MCF 10A (cell line): ENCODE measurements around the gene RASSF8. TPM values are rescaled to one million over a fixed set of nuclear protein-coding genes. Genes with fewer than 3 reads are reported as not detected.

Experiments
- BruUV-seq: library from RNA; stranded (reverse); fragments of 400-500 nt; replicated peaks from 2 replicates; lab custom pipeline; 2021; lab: Mats Ljungman, UMichigan
- CTCF ChIA-PET: fragments of 300-600 bp; sonication (Branson Sonifier 250); formaldehyde crosslinking; extraction: SDS; loops from one replicate; lab custom pipeline; 2021; ENCODE audit warnings: antibody characterized with exemption, inconsistent platforms; lab: Yijun Ruan, JAX
- POLR2A ChIA-PET: fragments of 300-600, 350-650 bp; sonication (Branson Sonifier 250); formaldehyde crosslinking; extraction: SDS; loops from one replicate; lab custom pipeline; 2020; ENCODE audit warnings: antibody characterized with exemption, inconsistent platforms; lab: Yijun Ruan, JAX
- DNase-seq: peaks from one replicate; pipeline ENCODE4 v3.0.0-alpha.2; 2018; ENCODE audit not compliant: unreplicated experiment
- H3K27ac Mint-ChIP-seq: one replicate; pipeline ENCODE4 v1.8.0; 2022; ENCODE audit warnings: mild to moderate bottlenecking, low read depth, mixed read lengths; ENCODE audit not compliant: unreplicated experiment
- H3K27me3 Mint-ChIP-seq: one replicate; pipeline ENCODE4 v1.8.0; 2022; ENCODE audit warnings: mixed read lengths; ENCODE audit not compliant: insufficient read depth, unreplicated experiment
- H3K36me3 Mint-ChIP-seq: one replicate; pipeline ENCODE4 v1.8.0; 2022; ENCODE audit warnings: mild to moderate bottlenecking, moderate library complexity, mixed read lengths; ENCODE audit not compliant: insufficient read depth, unreplicated experiment
- H3K4me1 Mint-ChIP-seq: one replicate; pipeline ENCODE4 v1.8.0; 2022; ENCODE audit warnings: mixed read lengths; ENCODE audit not compliant: insufficient read depth, unreplicated experiment
- H3K4me3 Mint-ChIP-seq: one replicate; pipeline ENCODE4 v1.8.0; 2022; ENCODE audit warnings: mild to moderate bottlenecking, moderate library complexity, mixed read lengths; ENCODE audit not compliant: unreplicated experiment
- H3K9me3 Mint-ChIP-seq: one replicate; pipeline ENCODE4 v1.8.0; 2022; ENCODE audit warnings: mixed read lengths; ENCODE audit not compliant: unreplicated experiment
- CTCF ChIP-seq: fragments of 200-600 bp; IDR thresholded peaks from one replicate; pipeline ENCODE4 v1.8.0; 2022; ENCODE audit warnings: antibody characterized with exemption, mild to moderate bottlenecking; ENCODE audit not compliant: unreplicated experiment
- intact Hi-C: fragments of 100-400 bp; cut with micrococcal nuclease; formaldehyde crosslinking; loops from 2 replicates; pipeline ENCODE4 v1.14.1; 2022
- total RNA-seq: library from RNA; stranded (reverse); gene quantifications from 2 replicates; pipeline ENCODE4 v1.2.3, GENCODE V29; 2022

RASSF8 gene
- total RNA-seq, 1 experiment from 2014 or later, result 52.9 TPM

DNA sequence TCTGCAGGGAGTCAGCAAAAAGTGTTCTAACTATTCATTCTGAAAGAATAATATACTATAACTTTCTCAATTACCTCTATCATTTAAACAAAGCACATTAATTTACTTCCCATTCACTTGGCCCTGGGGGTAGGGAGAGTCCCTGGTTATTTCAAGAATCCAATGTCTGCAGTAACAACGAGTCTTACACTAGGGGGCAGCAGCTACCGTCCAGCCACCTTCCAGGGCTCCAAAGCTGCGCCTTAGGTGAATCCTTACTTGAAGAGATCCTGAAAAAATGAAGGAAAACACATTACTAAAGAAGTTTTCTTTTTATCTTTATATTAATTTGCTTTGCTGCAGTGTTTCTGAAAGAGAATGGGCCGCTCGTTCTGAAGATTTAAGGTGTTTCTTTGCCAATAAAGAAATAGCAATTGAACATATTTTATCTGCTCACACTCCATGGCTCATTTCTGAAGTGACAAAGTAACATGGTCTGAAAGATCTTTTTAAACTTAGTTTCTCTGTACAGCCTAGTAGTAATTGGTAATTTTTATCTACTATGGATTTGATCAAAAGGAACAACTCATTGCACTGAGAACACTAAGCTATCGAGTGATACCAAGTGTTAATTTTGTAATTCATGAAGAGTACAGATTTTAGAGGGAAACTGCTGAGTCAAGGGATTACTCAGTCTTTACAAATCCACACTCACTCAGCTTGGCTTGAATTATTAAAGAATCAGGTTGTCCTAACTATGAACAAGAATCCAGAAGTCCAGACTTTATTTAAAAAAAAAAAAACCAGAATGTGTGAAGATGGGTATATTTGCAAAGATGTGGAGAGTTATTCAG, 138.8 kb downstream of the RASSF8 start:
- Mint-ChIP-seq H3K4me3 (no peak overlapping the region), H3K4me1 (peaks cover 7% of the 10 kb centered on the region)
- CTCF ChIA-PET, result interaction anchor here (0.6 to 1.9 kb wide), 19 partner anchors 9 to 788 kb away, joined by 3 to 14 read pairs (median 4); no protein-coding TSS in a partner anchor

DNA sequence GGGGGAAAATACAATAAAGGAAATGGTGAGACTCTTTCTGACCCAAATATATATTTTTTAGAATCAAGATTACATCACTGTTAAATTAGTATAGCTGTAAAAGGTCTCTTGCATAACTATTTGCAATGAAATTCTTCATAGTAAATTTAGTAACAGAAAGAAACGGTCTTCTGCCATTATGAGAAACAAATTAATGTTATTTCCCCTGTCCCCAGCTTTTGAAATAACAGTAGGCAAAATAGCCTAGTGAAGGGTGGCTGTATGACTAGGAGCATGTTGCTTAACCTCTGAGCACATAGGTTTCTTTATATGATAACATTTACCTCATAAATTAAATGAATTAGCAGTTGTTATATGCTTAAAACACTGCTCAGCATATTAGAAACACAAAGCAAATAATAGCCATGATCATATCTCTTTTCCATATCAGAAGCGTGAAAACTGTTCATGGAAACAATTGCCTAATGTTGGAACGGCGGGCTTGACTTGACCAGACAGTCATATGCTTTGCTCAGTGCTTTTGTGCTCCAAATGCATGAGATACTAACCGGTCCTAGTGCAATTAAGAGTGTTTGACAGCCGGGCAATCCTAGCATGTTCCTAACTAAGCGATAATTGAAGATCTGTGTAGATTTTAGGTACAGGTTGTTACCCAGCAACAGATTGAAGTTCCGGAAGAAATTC, 142.3 kb downstream of the RASSF8 start:
- CTCF ChIA-PET, result interaction anchor here (0.8 to 1.2 kb wide), 5 partner anchors 12 to 551 kb away, joined by 3 to 4 read pairs (median 3); no protein-coding TSS in a partner anchor
- intact Hi-C loops, result no loop called here
- no peak for DNase-seq
- BruUV-seq, result no TSS peak
- Mint-ChIP-seq H3K9me3 (no peaks in the 10 kb centered on the region), H3K36me3 (peaks cover 5% of the 10 kb centered on the region), H3K4me1 (peaks cover 7% of the 10 kb centered on the region), H3K27ac (no peak overlapping the region), H3K4me3 (no peak overlapping the region), H3K27me3 (no peaks in the 10 kb centered on the region)
- POLR2A ChIA-PET, result interaction anchor here (1.8 kb wide), 1 partner anchor 15 kb away, joined by 5 read pairs; no protein-coding TSS in a partner anchor
- TF ChIP-seq CTCF, result no peak

More for the DNA sequence above, 138.8 kb downstream of the RASSF8 start:
- intact Hi-C loops, result loop anchor here (1.0 to 10.0 kb wide), 9 partner anchors 18 to 778 kb away; no protein-coding TSS in a partner anchor
- H3K9me3 Mint-ChIP-seq, result no peaks in the 10 kb centered on the region
- H3K27me3 Mint-ChIP-seq, result no peaks in the 10 kb centered on the region
- POLR2A ChIA-PET, result interaction anchor here (0.6 to 1.5 kb wide), 8 partner anchors 17 to 658 kb away, joined by 3 to 6 read pairs (median 4); partner anchors contain the start of gene BHLHE41
- no TSS peak for BruUV-seq
- H3K36me3 Mint-ChIP-seq, result no peaks in the 10 kb centered on the region
- TF ChIP-seq CTCF, result peak; percentile 93
- no peak overlapping the region for H3K27ac Mint-ChIP-seq
- DNase-seq, result peak; percentile 86

GRCh38 chr12:26101350-26101734, 142.9 kb downstream of the RASSF8 start:
- ChIA-PET POLR2A (interaction anchor here (0.5 kb wide), 1 partner anchor 119 kb away, joined by 3 read pairs; no protein-coding TSS in a partner anchor), CTCF (interaction anchor here (0.5 to 1.0 kb wide), 5 partner anchors 15 to 754 kb away, joined by 3 to 5 read pairs (median 3); no protein-coding TSS in a partner anchor)
- H3K4me3 Mint-ChIP-seq, result no peak overlapping the region
- no peaks in the 10 kb centered on the region for H3K27me3 Mint-ChIP-seq
- no TSS peak for BruUV-seq
- no peaks in the 10 kb centered on the region for H3K9me3 Mint-ChIP-seq
- peaks cover 5% of the 10 kb centered on the region for H3K36me3 Mint-ChIP-seq
- no peak for TF ChIP-seq CTCF
- DNase-seq, result peak; percentile 17
- peaks cover 7% of the 10 kb centered on the region for H3K4me1 Mint-ChIP-seq
- no peak overlapping the region for H3K27ac Mint-ChIP-seq
- intact Hi-C loops, result no loop called here
